GM12801 (cell line): Measurements from ENCODE around the gene CDH20.

Experiments used
- CTCF ChIP-seq: IDR thresholded peaks from one replicate; pipeline ENCODE4 v1.5.1; 2011; ENCODE audit warnings: control low read depth; ENCODE audit not compliant: insufficient read length; ENCODE audit errors: extremely low read depth

The CDH20 gene

GRCh38 chr18:61426492-61427053 is 93.3 kb downstream of the CDH20 start:
- no peak for TF ChIP-seq CTCF

- no peak for TF ChIP-seq CTCF
Measured at GRCh38 chr18:61428266-61428665, 95.0 kb downstream of the CDH20 start.

GRCh38 chr18:61432590-61432989 is 99.4 kb downstream of the CDH20 start:
- TF ChIP-seq CTCF, result no peak

- no peak for TF ChIP-seq CTCF
Measured at GRCh38 chr18:61435064-61435652, 101.9 kb downstream of the CDH20 start.

GRCh38 chr18:61443081-61443725 is 110.0 kb downstream of the CDH20 start:
- TF ChIP-seq CTCF, result no peak

GRCh38 chr18:61448316-61448715 is 115.1 kb downstream of the CDH20 start:
- no peak for TF ChIP-seq CTCF

- no peak for TF ChIP-seq CTCF
Measured at GRCh38 chr18:61459896-61460648, 126.8 kb downstream of the CDH20 start.
